T-cell (primary cell): ENCODE measurements around the gene CCND3. TPM values are rescaled to one million over a fixed set of nuclear protein-coding genes. Genes with fewer than 3 reads are reported as not detected.
"Not testable (repeated sequence)": the region's sequence is repeated elsewhere in the genome, so short reads cannot be mapped to it uniquely, and the experiment has no call there.

Experiments
- ATAC-seq, 4 experiments: fragments of 200-7000 bp in 3 of 4; fragments of 150-1000 bp in 1 of 4; cut with Tn5 transposase; replicated peaks in 1 of 4; 1 replicate in 3 of 4; 2 replicates in 1 of 4; pipeline ENCODE4 v1.10.0; 2021; ENCODE audit warnings: moderate library complexity in 3 of 4, mild to moderate bottlenecking in 2 of 4, moderate number of reproducible peaks in 1 of 4
- CTCF ChIA-PET, 2 donors: fragments of 300-600 bp; sonication (Branson Sonifier 250); formaldehyde crosslinking; loops; one replicate each; lab custom pipeline; 2022; ENCODE audit warnings: antibody characterized with exemption in 2 of 2; lab: Charles Lee
- POLR2A ChIA-PET, 2 donors: fragments of 300-600 bp; sonication (Branson Sonifier 250); formaldehyde crosslinking; loops; one replicate each; lab custom pipeline; 2022; ENCODE audit warnings: antibody characterized with exemption in 2 of 2; lab: Charles Lee
- DNase-seq, 35 experiments: peaks; one replicate each; pipeline versions ENCODE4 v3.0.0 to v3.0.0-alpha.2; 2013 to 2023
- H3K27ac ChIP-seq: one replicate; pipeline ENCODE4 v1.5.1; 2013; ENCODE audit warnings: low read length
- H3K27me3 ChIP-seq, 2 experiments: replicated peaks in 1 of 2; 1 replicate in 1 of 2; 2 replicates in 1 of 2; pipeline versions ENCODE4 v1.6.1 to v1.7.0; 2013; ENCODE audit warnings: low read length in 1 of 2, mixed read lengths in 1 of 2; ENCODE audit not compliant: control insufficient read depth in 2 of 2, insufficient read depth in 2 of 2; ENCODE audit errors: extremely low read depth in 1 of 2
- H3K36me3 ChIP-seq, 2 donors: 1 replicate in 1 of 2; 2 replicates in 1 of 2; pipeline versions ENCODE4 v1.6.1 to v1.7.0; 2013; ENCODE audit warnings: low read length in 1 of 2; ENCODE audit not compliant: control insufficient read depth in 2 of 2, insufficient read depth in 1 of 2; ENCODE audit errors: extremely low read depth in 1 of 2
- H3K4me1 ChIP-seq, 2 experiments: 1 replicate in 1 of 2; 2 replicates in 1 of 2; pipeline versions ENCODE4 v1.6.1 to v1.7.0; 2013; ENCODE audit warnings: low read length in 2 of 2, mixed read lengths in 1 of 2; ENCODE audit not compliant: insufficient read depth in 2 of 2, control insufficient read depth in 1 of 2; ENCODE audit errors: extremely low read depth in 1 of 2
- H3K4me3 ChIP-seq, 2 donors: 1 replicate in 1 of 2; 2 replicates in 1 of 2; pipeline versions ENCODE4 v1.5.1 to v1.7.0; 2013; ENCODE audit warnings: mild to moderate bottlenecking in 2 of 2, low read length in 1 of 2, moderate library complexity in 1 of 2; ENCODE audit not compliant: control insufficient read depth in 1 of 2; ENCODE audit errors: extremely low read depth in 1 of 2
- H3K9me3 ChIP-seq: 2 replicates; pipeline ENCODE4 v1.7.0; 2013
- H3K27ac Mint-ChIP-seq, 2 donors: one replicate each; pipeline ENCODE4 v1.8.0; 2020 to 2021; ENCODE audit warnings: mild to moderate bottlenecking in 2 of 2, mixed read lengths in 2 of 2
- H3K27me3 Mint-ChIP-seq, 2 donors: one replicate each; pipeline ENCODE4 v1.8.0; 2021 to 2022; ENCODE audit warnings: mixed read lengths in 2 of 2
- H3K36me3 Mint-ChIP-seq: one replicate; pipeline ENCODE4 v1.8.0; 2021; ENCODE audit warnings: mixed read lengths
- H3K4me1 Mint-ChIP-seq, 3 donors: one replicate each; pipeline ENCODE4 v1.8.0; 2020 to 2022; ENCODE audit warnings: mixed read lengths in 3 of 3, mild to moderate bottlenecking in 1 of 3
- H3K4me3 Mint-ChIP-seq, 3 donors: one replicate each; pipeline ENCODE4 v1.8.0; 2020 to 2022; ENCODE audit warnings: mild to moderate bottlenecking in 3 of 3, mixed read lengths in 3 of 3, moderate library complexity in 3 of 3
- H3K9me3 Mint-ChIP-seq, 3 donors: one replicate each; pipeline ENCODE4 v1.8.0; 2020 to 2022; ENCODE audit warnings: mixed read lengths in 3 of 3
- WGBS: methylation state at CpG from one replicate; pipeline ENCODE4 v1.1.5; 2013; ENCODE audit warnings: missing lambda C conversion rate; ENCODE audit not compliant: insufficient coverage; 5-methylcytosine and 5-hydroxymethylcytosine counted together
- total RNA-seq, 35 experiments: library from RNA in 6 of 35; stranded (reverse) in 6 of 35; fragments of 120-200 nt in 1 of 35; gene quantifications; one replicate each; pipeline versions ENCODE4 v1.2.1 to v1.2.4 and lab custom pipeline; 2013 to 2026

Gene CCND3
- total RNA-seq, 5 donors from 2014 or later (not counting 1 experiment from before 2014, with no cell fraction given), result 265 to 532 (median 284) TPM

DNA sequence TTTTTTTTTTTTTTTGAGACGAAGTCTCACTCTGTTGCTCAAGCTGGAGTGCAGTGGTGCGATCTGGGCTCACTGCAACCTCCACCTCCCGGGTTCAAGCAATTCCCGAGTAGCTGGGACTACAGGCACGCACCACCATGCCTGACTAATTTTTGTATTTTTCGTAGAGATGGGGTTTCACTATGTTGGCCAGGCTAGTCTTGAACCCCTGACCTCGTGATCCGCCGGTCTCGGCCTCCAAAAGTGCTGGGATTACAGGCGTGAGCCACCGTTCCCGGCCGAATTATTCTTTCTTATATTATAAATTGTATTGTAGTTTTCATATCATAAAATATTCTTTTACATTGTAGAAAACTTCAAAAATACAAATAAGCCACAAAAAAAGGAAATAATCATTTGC is 1.3 kb upstream of the CCND3 start:
- H3K27me3 Mint-ChIP-seq, H3K9me3 Mint-ChIP-seq, H3K4me3 ChIP-seq, ATAC-seq, H3K27me3 ChIP-seq, H3K9me3 ChIP-seq, DNase-seq, H3K36me3 Mint-ChIP-seq: not testable (repeated sequence)
- Mint-ChIP-seq H3K27ac (peak overlapping the region in 1 of 2 donors; percentile 55), H3K4me1 (peaks cover 62 to 71% (median 70%) of the 10 kb centered on the region in 3 donors), H3K4me3 (peak overlapping the region in 1 of 3 donors; percentile 93)
- ChIA-PET POLR2A (interaction anchor here (0.6 to 1.0 kb wide), 6 partner anchors 10 to 1466 kb away, joined by 3 to 10 read pairs (median 4); no protein-coding TSS in a partner anchor), CTCF (interaction anchor here in 1 of 2 donors (0.6 to 2.6 kb wide), 3 partner anchors 22 to 958 kb away, joined by 3 to 15 read pairs (median 3); partner anchors contain the start of genes BYSL, MED20 and TOMM6)
- Histone ChIP-seq H3K4me1 (peaks cover 42 to 56% of the 10 kb centered on the region in 2 experiments), H3K36me3 (peaks cover 7 to 13% of the 10 kb centered on the region in 2 donors), H3K27ac (peak overlapping the region; percentile 53)
- whole genome bisulfite sequencing, result 57% methylated on average over 2 of the region's 14 CpGs

DNA sequence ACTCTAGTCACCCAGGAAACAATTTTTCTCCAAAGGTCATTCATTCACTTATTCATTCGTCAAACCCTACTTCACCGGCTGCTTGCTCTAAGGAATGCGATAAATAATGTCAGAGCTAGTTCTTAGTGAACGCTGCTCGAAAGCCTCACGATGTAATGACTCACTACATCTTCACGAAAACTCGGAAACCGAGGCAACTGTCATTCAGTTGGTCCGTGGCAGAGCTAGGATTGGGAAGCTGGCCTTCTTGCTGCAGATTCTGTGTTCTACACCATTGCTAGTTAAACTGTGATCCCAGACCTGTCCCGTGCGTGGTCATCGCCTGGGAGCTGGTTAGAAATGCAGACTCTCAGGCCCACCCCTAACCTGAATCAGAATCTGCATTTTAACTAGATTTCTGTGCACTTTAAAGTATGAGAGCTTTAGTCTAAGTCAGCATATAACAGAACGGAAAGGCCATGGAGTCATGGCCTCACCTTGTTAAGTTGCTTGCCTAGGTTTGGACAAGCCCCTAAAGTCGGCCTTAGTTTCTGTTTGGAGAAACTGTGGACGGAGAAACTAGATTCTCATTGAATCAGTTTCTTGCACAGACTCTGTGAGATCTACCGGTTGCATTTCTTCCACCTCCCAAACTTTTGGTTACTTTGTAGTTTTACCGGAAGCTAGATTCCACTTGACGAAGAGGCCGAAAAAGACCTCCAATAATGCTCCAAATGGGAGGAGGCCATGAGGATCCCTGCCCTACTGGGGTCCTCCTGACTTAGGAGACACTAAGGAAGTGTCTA is 651 bp upstream of the CCND3 start:
- peak; percentile 8 to 19 (median 12) for ATAC-seq
- Histone ChIP-seq H3K9me3 (no peaks in the 10 kb centered on the region), H3K36me3 (peaks cover 7 to 14% of the 10 kb centered on the region in 2 donors), H3K4me3 (peak overlapping the region; percentile 39 to 91), H3K27me3 (no peaks in the 10 kb centered on the region), H3K27ac (peak overlapping the region; percentile 53), H3K4me1 (peaks cover 49 to 58% of the 10 kb centered on the region in 2 experiments)
- no peaks in the 10 kb centered on the region for H3K9me3 Mint-ChIP-seq
- DNase-seq, result peak in 5 of 35 experiments; percentile 8 to 59 (median 25)
- H3K27me3 Mint-ChIP-seq, result no peaks in the 10 kb centered on the region
- H3K36me3 Mint-ChIP-seq, result peaks cover 3% of the 10 kb centered on the region
- WGBS, result 24% methylated on average over 12 of the region's 20 CpGs
- H3K27ac Mint-ChIP-seq, result peak overlapping the region; percentile 87 to 91
- H3K4me1 Mint-ChIP-seq, result peaks cover 62 to 71% (median 70%) of the 10 kb centered on the region in 3 donors
- peak overlapping the region; percentile 79 to 93 (median 87) for H3K4me3 Mint-ChIP-seq
- ChIA-PET POLR2A (interaction anchor here (0.5 to 0.7 kb wide), 7 partner anchors 18 to 1466 kb away, joined by 3 to 10 read pairs (median 4); no protein-coding TSS in a partner anchor), CTCF (interaction anchor here (0.6 to 2.6 kb wide), 5 partner anchors 21 to 959 kb away, joined by 3 to 15 read pairs (median 4); partner anchors contain the start of genes BYSL (in 2 of the 2) and MED20 (in 1 of the 2))

DNA sequence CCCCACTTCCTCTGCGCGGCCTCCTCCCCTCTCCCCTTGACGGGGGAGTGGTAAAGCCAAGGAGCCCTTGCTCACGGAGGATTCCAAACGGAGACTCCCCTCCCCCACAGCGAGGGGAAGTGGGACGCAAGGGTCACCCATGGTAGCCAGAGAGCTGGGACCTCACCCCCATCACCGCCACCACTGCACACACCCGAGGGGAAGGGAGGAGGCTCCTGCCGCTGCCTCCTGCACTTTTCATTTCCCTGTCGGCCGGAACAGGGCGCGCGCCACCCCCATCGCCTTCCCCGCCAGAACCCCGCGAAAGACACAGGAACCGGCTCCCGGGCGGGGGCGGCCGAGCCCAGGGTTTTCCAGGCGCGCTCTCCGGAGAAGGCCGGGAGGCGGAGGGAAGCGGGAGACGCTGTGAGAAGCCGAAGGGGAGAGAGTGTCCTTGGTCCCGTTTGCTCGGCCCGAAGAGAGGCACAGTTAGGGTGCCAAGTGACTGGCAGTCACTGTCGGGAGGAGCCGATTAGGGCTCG is 789 bp downstream of the CCND3 start:
- Mint-ChIP-seq H3K4me1 (peaks cover 66 to 78% (median 76%) of the 10 kb centered on the region in 3 donors), H3K4me3 (peak overlapping the region; percentile 81 to 93 (median 87)), H3K27ac (peak overlapping the region; percentile 89 to 92), H3K9me3 (no peaks in the 10 kb centered on the region), H3K27me3 (no peaks in the 10 kb centered on the region), H3K36me3 (peaks cover 9% of the 10 kb centered on the region)
- POLR2A ChIA-PET, result no interaction called here
- CTCF ChIA-PET, result interaction anchor here in 1 of 2 donors (1.6 to 3.7 kb wide), 2 partner anchors 20 to 99 kb away, joined by 5 to 26 read pairs; partner anchors contain the start of genes BYSL and MED20
- WGBS, result under 1% methylated on average over 29 of the region's 38 CpGs
- ATAC-seq (peak; percentile 4 to 24 (median 20)), DNase-seq (peak in 33 of 35 experiments; percentile 29 to 67 (median 48))
- Histone ChIP-seq H3K9me3 (no peaks in the 10 kb centered on the region), H3K27ac (peak overlapping the region; percentile 66), H3K4me1 (peaks cover 62 to 72% of the 10 kb centered on the region in 2 experiments), H3K36me3 (peaks cover 10 to 26% of the 10 kb centered on the region in 2 donors), H3K4me3 (peak overlapping the region; percentile 73 to 91), H3K27me3 (no peaks in the 10 kb centered on the region)

DNA sequence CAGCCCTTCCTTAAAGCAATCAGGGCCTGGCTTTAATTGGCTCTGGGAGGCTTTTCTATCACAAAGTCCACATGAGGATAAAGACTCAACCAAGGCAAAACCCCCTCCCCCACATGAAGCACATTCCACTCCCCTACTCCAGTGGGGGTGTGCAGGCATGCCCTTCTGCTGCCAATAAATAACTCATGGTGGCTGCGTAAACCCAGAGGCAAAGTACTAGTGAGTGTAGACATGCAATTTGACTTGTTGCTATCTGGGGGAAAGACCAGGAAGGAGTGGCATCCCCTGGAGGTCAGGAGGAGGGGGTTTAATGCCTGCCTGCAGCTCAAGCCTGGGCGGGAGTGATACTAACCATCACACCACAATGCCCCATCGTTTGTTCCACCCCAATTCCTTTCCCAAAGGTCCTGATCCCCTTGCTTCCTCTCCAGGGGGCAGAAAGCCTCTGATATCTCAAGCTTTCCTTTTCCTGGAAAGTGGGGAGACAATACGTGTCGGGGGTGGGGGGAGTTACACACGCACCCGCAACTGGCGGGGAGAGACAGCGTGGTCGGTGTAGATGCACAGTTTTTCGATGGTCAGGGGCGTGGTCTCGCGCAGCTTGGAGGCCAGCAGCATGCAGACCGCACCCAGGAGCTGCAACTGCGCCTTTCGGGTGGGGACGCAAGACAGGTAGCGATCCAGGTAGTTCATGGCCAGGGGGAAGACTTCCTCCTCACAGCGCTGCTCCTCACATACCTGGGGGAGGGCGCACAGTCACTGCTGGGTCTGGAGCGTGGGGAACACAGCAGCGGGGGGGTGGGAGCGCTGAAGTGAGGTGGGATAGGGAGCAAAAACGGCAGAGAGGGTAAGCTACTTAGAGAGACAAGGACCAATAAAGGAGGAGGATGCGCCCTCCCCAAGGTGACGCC is 1.5 kb downstream of the CCND3 start:
- Histone ChIP-seq H3K27me3 (no peaks in the 10 kb centered on the region), H3K4me1 (peaks cover 66 to 76% of the 10 kb centered on the region in 2 experiments), H3K4me3 (peak overlapping the region; percentile 73 to 91), H3K9me3 (no peaks in the 10 kb centered on the region), H3K27ac (peak overlapping the region; percentile 66), H3K36me3 (peaks cover 7 to 27% of the 10 kb centered on the region in 2 donors)
- ATAC-seq, result peak in 1 of 4 experiments; percentile 26
- peak in 3 of 35 experiments; percentile 24 to 38 (median 32) for DNase-seq
- H3K36me3 Mint-ChIP-seq, result peaks cover 10% of the 10 kb centered on the region
- H3K4me1 Mint-ChIP-seq, result peaks cover 68 to 79% (median 75%) of the 10 kb centered on the region in 3 donors
- H3K27me3 Mint-ChIP-seq, result no peaks in the 10 kb centered on the region
- ChIA-PET POLR2A (interaction anchor here in 1 of 2 donors (0.5 kb wide), 1 partner anchor 1444 kb away, joined by 3 read pairs; no protein-coding TSS in a partner anchor), CTCF (interaction anchor here (0.5 to 3.7 kb wide), 7 partner anchors 10 to 104 kb away, joined by 3 to 26 read pairs (median 4); partner anchors contain the start of genes BYSL (in 1 of the 2) and MED20 (in 1 of the 2))
- no peaks in the 10 kb centered on the region for H3K9me3 Mint-ChIP-seq
- WGBS, result 2% methylated on average over 12 of the region's 27 CpGs
- H3K27ac Mint-ChIP-seq, result peak overlapping the region; percentile 89 to 92
- peak overlapping the region; percentile 81 to 93 (median 87) for H3K4me3 Mint-ChIP-seq

DNA sequence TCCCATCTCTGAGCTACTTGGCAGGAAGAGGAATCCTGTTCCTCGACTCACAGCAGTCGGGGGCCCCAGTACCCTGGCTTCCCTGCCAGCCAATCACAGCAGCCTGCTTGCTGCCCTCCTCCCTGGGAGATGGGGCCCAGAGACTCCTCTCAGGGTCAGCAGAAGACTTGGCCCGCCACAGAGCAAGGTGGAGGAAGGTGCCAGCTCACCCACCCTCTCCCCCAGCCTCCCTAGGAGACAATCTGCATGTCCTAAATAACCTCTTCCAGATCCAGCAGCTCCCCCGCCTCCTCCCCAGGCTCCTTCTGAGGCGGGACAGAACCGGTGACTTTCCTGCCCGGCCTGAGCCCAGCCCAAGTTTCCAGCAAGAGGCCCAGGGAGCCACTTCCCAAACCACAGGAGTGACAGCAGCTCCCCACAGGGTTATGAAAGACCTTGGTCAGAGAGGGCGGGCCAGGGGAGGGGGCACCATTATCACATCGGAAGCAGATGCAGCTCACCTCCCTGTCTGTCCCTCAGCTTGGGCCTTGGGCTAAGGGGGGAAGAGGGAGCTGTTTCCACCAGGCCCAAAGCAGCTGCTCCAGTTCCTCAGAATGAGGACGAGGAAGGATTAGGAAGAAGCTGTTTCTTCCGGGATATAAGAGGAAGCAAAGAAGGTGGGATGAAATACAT is 2.3 kb downstream of the CCND3 start:
- Mint-ChIP-seq H3K27me3 (no peaks in the 10 kb centered on the region), H3K36me3 (peaks cover 17% of the 10 kb centered on the region), H3K4me3 (peak overlapping the region; percentile 81 to 93 (median 87)), H3K9me3 (no peaks in the 10 kb centered on the region), H3K4me1 (peaks cover 75 to 79% (median 76%) of the 10 kb centered on the region in 3 donors), H3K27ac (peak overlapping the region; percentile 89 to 92)
- ChIA-PET CTCF (interaction anchor here (0.5 to 3.7 kb wide), 12 partner anchors 9 to 111 kb away, joined by 3 to 26 read pairs (median 4); partner anchors contain the start of genes BYSL (in 1 of the 2), MED20 (in 1 of the 2) and TAF8 (in 1 of the 2)), POLR2A (interaction anchor here in 1 of 2 donors (0.5 to 0.6 kb wide), 3 partner anchors 10 to 1445 kb away, joined by 3 to 12 read pairs (median 4); no protein-coding TSS in a partner anchor)
- H3K4me1 ChIP-seq, result peaks cover 66 to 79% of the 10 kb centered on the region in 2 experiments
- no peaks in the 10 kb centered on the region for H3K27me3 ChIP-seq
- ATAC-seq, result no peak
- H3K4me3 ChIP-seq, result peak overlapping the region; percentile 73 to 91
- peak in 5 of 35 experiments; percentile 8 to 37 (median 26) for DNase-seq
- peak overlapping the region; percentile 66 for H3K27ac ChIP-seq
- H3K36me3 ChIP-seq, result peaks cover 7 to 30% of the 10 kb centered on the region in 2 donors
- 8% methylated on average over 9 of the region's 11 CpGs for WGBS
- H3K9me3 ChIP-seq, result no peaks in the 10 kb centered on the region
